HG02588 (cell line): ENCODE measurements around the gene POMT2.
"Not testable (repeated sequence)": the region's sequence is repeated elsewhere in the genome, so short reads cannot be mapped to it uniquely, and the experiment has no call there.

Source experiments
- ATAC-seq: cut with Tn5 transposase; IDR thresholded peaks from one replicate; pipeline ENCODE4 v1.9.1; 2021; ENCODE audit warnings: mild to moderate bottlenecking, moderate library complexity; ENCODE audit not compliant: unreplicated experiment

POMT2 gene, protein sequence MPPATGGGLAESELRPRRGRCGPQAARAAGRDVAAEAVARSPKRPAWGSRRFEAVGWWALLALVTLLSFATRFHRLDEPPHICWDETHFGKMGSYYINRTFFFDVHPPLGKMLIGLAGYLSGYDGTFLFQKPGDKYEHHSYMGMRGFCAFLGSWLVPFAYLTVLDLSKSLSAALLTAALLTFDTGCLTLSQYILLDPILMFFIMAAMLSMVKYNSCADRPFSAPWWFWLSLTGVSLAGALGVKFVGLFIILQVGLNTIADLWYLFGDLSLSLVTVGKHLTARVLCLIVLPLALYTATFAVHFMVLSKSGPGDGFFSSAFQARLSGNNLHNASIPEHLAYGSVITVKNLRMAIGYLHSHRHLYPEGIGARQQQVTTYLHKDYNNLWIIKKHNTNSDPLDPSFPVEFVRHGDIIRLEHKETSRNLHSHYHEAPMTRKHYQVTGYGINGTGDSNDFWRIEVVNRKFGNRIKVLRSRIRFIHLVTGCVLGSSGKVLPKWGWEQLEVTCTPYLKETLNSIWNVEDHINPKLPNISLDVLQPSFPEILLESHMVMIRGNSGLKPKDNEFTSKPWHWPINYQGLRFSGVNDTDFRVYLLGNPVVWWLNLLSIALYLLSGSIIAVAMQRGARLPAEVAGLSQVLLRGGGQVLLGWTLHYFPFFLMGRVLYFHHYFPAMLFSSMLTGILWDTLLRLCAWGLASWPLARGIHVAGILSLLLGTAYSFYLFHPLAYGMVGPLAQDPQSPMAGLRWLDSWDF

DNA sequence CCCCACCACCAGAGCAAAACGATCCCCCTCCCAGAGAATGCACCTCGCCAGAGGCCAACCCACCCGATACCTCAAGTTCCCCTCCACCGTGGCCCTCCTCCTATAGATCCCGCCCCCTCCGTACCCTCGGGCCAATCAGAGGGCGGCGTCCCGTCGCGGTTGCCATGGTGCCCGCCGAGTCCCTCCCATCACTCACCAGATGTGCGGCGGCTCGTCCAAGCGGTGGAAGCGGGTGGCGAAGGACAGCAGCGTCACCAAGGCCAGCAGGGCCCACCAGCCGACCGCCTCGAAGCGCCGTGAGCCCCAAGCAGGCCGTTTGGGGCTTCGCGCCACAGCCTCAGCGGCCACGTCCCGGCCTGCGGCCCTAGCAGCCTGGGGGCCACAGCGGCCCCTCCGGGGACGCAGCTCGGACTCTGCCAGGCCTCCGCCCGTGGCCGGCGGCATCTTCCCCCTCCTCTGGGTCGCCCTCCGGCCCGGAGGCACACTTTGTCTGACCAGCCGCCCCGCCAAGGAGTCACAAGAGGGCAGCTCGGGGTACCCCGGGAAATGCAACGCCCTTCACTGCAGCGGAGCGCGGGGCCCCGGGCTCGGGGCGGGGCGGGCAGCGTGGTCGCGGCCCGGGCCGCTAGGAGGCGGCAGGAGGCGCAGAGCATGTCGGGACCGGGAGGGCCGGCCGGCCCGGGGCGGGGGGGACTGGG, at the start of gene POMT2:
Gene POMT2 (minus strand): TSS at position 646 of the 698 bp plus-strand sequence. CDS start 202 bp downstream, at position 444.
- ATAC-seq = peak; percentile 64

DNA sequence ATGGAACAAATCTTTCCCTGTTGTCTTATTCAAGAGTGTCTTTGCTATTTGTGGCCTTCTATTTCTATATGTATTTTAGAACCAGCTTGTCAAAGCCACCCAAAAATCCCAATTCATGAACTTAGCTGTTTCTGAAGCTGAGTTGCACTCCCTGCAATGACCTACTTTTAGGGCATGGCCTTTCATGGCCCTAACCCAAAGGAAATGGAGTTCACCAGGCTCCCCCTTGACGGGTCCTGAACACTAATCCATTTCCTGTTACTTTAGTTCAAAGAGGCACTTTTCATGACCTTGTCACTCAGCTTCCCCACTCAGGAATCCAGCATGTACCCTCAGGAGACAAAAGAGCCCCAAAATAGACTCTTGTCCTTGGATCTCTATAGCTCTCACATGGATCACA, 48.6 kb upstream of the POMT2 start:
- no peak for ATAC-seq

DNA sequence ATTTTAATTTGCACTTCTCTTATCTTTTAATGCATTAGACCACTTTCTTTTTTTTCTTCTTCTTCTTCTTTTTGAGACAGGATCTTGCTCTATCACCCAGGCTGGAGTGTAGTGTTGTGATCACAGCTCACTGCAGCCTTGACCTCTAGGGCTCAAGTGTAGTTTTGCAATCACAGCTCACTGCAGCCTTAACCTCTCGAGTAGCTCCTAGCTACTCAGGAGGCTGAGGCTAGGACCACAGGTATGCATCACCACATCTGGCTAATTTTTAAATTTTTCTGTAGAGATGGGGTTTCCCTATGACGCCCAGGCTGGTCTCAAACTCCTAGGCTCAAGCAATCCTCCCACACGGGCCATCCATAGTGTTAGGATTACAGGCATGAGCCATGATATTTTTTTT, 43.5 kb upstream of the POMT2 start:
- ATAC-seq = no peak

DNA sequence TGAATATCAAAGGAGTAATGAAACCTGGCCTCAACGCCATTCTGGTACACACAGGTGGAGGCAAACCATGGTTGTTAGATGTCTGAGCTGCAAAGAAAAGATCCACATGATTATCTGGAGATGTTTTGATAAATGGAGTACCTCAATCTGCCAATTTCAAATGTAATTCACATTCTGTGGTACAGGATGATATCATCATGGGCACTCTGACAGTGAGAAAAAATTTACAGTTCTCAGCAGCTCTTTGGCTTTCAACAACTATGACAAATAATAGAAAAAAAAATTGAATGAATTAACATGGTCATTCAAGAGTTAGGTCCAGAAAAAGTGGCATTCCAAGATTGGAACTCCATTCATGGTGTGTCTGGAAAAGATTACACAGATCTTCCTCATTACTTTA, 38.9 kb upstream of the POMT2 start:
- no peak for ATAC-seq

DNA sequence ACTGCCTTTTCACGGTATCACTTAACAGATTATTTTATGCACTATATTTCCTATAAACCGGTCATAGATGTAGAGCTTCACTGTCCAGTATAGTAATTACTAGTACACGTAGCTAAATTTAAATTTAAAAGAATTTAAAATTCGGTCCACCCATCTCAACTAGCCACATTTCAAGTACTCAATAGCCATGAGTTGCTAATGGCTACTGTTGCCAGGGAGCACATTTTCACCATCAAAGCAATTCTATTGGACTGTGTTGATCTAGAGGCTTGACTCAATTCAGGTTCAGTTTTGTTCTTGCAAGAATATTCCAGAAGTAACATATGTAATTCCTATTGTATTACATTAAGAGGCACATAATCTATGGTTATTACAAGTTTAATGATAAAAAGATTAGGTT, 36.2 kb upstream of the POMT2 start:
- ATAC-seq = no peak

DNA sequence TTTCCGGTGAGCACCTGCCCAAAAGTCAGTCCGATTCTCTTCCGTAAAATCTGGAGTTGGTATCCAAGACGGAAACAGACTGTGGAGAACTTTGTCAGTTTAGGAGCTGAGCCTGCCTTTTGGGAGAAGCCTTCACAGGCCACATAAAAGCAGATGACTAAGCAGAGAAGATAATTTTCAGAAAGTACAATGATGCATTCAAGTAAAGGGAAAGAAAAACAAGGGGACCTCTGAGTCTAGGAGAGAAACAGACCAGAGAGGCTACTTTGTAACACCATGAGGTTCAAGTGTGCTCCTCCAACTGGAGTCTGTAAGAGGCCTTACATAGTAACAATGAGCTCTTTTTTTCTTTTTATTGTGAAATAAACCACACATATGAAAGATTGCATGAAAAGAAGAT, 35.1 kb upstream of the POMT2 start:
- no peak for ATAC-seq

DNA sequence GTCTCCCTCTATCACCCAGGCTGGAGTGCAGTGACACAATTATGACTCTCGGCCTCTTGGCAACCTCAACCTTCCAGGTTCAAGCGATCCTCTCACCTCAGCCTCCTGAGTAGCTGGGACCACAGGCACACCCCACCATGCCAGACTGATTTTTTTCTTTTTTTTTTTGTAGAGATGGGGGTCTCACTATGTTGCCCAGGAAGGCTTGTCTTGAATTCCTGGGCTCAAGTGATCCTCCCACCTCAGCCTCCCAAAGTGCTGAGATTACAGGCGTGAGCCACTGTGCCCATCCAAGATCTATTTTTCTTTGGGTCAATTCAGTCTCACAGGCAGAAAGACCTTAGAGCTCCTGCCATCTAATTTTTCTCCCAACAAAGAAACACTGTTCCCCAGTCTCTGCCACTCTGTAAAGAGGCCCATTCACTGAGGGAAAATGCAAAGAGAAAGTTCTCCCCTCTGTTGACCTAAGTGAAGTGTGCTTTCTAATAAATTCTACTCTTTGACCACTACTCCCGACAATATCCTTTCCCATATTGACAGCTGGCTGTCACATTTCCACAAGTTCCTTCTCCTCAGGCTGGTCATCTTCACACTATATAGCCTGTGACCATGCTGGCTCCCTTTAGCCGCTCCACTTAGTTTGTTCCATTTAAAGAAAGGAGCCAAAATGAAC, 32.9 kb upstream of the POMT2 start:
- ATAC-seq = no peak

DNA sequence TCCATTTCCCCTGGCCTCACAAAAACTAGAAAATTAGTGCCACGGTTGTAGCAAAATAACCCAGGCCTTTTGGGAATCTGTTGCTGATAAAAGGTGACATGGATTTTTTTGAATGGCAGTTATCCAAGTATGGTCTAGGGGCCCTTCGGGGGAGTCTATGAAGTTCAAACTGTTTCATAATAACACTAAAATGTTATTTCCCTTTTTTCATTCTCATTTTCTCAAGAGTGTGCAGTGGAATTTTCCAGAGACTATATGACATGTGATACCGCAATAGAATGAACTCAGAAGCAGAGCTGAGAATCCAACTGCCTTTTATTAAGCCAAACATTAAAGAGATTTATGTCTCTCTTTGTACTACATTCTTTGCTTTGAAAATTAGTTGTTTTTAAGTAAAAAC, 27.1 kb upstream of the POMT2 start:
- no peak for ATAC-seq

DNA sequence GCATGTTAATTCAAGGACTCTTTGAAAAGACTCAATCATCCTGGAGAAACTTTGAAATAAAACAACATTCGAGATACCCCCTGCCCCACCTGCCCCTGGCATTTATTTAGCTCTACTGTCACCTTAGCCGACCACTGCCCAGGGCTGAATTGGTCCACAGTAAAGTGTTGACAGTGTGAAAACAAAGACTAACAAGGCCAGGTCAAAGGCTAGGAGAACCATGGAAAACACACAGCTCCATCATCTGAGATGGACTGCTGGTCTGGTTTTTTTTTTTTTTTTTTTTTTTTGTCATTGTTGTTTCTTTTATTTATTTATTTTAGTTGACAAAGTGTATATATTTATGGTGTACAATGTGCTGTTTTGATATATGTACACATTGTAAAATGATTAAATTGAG, 25.8 kb upstream of the POMT2 start:
- ATAC-seq = no peak

DNA sequence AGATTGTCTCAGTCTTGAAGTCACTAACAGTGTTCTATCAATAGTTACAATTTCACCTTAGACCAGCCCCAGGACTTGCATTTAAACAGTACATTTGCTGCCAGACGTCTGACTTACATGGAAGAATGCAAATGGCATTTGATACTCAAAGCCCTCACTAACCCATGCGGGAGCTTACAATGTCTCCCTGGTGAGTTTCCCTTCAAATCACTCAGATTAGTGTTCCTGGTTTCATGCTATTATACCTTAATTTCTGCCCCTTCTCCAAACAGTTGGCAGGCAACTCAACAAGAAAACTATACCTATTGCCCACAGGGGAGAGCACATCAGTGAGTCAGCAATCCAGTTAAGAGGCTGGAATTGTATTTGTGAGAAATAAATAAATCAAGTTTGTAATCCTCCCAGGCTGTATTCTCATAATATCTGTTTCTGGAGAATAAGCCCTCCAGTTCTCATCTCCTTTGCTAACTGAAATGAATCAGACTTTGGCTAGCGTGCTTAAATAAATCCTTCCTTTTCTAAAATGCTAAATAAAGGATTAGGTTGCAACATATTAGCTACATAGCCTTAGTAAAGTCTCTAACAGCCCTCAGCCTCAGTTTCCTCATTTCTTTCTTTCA, 23.8 kb upstream of the POMT2 start:
- no peak for ATAC-seq

DNA sequence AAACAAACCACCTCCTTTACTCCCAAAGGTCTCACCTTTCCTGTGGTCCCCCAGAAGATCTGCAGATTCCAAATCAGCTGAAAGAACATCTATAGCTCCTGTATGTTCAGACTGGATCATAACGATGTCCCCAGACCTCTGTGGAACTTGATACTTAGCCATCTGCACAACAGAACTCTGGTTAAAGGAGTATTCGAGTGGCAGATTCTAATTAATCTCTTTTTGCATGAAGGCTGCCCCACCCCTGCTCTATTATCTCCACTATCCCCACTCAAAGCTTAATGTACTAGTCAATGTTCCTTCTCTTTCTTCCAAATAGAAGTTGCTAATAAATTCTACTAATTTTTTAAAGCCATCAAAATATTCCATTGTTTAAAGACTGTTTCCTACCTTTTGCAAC, 23.0 kb upstream of the POMT2 start:
- no peak for ATAC-seq

DNA sequence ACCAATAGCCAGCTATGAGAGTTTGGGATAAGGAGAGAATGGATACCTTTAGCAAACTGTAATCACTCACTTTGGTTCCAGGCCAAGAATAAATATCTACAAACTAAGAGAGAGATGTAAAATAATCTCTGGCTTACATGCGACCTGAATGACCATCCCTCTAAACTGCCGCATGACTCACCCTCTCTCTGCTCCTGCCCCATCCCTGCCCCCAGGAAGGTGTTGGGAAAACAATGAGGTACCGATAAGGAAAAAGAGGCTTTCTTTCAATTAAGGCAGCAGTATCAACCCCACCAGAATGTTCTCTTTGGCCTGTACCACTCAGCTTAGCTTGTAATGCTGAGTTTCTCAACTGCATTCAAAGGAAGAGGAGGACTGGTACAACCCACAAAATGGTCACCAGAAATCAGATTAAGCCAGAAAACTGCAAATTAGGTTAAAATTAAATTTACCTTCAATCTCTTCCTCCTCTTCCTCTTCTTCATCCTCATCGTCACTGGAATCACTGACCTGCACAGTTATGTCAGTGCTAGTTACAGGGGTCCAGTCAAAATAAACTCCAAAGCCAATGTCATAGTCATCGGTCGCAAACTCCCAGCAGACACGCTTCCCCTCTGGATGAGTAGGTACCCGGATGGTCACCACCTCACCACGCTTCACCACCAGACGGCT, 22.2 kb upstream of the POMT2 start:
- no peak for ATAC-seq

DNA sequence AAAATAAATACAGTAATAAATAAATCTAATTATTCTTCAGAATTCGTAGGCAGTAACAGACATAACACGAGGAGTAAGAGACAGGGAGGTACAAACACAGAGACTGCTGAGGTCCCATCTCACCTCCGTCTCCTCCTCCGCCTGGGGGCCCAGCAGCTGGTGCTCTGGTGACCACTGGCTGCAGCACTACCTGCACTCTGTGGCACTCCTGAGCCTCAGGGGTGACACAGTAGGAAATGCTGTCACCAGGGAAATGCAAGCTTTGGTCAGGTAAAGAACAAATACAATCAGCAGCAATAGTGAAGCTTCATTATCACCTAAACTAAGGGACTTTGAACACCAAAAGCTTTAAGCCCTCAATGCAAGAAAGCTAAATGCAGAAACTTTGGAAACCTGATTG, 19.7 kb upstream of the POMT2 start:
- ATAC-seq = no peak

DNA sequence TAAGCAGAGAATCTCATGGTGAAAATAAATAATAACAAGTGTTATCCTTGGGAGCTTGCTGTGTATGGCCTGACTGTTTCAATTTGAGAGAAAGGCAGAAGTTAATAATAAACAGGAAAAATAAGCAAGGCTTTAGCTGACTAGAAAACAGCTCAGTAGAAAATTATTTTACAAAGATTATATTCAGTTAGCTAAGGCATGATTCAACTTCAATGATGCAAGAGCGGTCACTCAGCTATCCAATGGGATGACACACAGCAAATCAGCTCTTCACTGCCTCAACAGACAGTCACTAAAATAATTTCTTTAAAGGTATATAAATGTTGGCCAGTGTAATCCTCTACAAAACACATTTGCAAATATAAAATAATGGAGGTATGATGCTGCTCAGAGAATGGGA, 18.7 kb upstream of the POMT2 start:
- no peak for ATAC-seq

DNA sequence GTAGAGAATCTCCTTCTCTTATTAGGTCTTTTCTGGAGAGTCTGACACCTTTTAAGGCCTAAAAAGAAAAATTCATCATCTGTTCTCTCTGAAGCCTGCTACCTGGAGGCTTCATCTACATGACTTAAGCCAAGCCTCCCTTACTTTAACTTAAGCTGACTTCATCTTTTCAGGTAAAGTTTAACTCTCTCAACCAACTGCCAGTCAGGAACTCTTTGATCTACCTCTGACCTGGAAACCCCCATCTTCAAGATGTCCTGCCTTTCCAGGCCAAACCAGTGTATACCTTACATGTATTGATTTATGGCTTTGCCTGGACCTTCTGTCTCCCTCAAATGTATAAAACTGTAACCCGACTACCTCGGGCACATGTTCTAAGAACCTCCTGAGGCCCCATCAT, 17.6 kb upstream of the POMT2 start:
- ATAC-seq = no peak

DNA sequence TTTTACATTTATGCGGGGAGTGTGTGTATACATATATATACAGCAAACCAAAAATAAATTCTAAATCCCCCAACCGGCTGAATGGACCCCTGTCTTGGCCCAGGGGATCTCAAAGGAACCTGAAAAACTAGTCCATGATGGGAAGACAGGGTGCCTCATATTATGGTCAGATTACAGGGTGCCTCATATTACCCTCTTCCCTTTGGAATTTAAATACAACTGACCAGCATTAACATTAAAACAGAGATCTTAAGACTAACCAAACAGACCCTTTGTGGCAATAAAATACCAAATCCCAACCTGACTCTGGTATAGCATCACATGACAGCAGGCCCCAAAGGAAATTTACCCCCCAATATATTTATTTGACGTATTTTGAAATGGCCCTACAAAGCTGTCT, 17.2 kb upstream of the POMT2 start:
- no peak for ATAC-seq

DNA sequence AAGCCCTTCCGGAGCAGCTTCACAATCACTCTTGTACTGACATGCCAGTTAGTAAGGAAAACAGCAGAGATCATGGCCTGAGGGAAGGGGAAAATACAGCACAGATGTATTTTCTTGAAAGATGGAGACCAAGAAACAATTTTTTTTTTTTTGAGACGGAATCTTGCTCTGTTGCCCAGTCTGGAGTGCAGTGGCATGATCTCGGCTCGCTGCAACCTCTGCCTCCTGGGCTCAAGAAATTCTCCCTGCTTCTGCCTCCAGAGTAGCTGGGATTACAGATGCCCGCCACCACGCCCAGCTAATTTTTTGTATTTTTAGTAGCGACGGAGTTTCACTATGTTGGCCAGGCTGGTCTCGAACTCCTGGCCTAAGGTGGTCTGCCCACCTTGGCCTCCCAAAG, 16.6 kb upstream of the POMT2 start:
- not testable (repeated sequence) for ATAC-seq

DNA sequence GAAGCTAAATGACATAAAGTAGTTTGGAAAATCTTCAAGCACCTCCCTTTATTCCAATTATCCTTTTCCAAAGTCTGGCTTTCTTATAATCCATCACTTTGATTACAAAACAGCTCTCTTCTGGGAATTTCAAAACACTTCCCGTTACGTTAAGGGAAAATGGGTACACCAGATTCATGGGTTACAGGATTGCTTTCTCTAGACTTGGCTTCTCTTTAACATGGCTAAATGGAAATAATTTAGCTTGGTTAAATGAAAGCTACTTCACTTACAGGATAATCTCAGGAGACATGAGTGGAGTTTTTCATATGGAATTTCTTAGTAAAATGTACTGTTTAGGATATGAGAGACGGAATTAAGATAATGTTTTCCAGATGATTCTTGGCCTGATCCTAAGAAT, 14.9 kb upstream of the POMT2 start:
- no peak for ATAC-seq

DNA sequence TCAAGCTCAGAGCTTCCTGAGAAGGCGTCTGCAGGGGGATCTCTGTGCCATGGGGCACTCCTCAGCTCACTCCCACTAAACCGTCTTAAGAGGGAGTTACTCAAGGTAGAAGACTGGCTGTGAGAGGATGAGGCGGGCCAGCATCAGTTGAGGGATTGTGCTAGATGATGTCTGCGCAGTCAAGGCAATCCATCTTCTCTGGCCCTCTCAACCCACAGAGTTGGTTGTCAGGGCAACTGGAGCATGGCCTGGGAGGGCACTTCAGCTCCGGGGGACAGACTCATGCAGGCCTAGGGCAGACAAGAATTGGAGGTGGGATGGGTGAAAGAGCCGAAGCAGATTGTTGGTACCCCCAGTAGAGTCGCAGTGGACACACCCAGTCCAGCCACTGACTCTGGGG, 9.2 kb upstream of the POMT2 start:
- no peak for ATAC-seq

DNA sequence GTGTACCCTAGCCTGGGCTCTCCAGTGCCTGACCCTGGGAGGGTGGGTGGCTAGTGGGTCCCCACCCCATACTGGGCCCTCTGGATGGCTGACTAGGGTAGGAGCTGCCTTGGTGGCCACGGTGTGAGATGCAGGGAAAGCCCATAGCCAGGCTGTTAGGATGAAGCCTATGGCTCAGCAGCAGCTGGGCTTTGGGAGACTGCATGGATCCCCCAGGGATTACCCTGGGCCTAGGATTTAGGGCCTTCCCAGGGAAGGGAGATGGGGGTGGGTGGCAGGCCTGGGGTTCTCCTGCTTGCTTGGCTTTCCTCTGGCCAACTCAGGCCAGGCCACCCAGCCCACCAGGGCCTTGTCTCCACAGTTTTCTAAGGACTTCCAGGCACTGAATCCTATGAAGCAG, 6.4 kb upstream of the POMT2 start:
- no peak for ATAC-seq
